OCI-LY7 (cell line): ENCODE measurements around the gene KDM3A.

Experiments used
- EZH2phosphoT487 ChIP-seq: fragments of 200-600 bp; sonication (generic); IDR thresholded peaks from 2 replicates; pipeline ENCODE4 v1.6.1; 2018; ENCODE audit warnings: low read depth, borderline replicate concordance, mild to moderate bottlenecking, mixed run types, antibody characterized with exemption, low read length, moderate library complexity, mixed read lengths
- TF ChIP-seq, protein P1 (sequence below): fragments of 200-600 bp; sonication (generic); conservative IDR thresholded peaks from 2 replicates; pipeline ENCODE4 v1.5.1; 2014; ENCODE audit warnings: mild to moderate bottlenecking, antibody characterized with exemption, low read length, moderate library complexity, mixed read lengths

DNA sequence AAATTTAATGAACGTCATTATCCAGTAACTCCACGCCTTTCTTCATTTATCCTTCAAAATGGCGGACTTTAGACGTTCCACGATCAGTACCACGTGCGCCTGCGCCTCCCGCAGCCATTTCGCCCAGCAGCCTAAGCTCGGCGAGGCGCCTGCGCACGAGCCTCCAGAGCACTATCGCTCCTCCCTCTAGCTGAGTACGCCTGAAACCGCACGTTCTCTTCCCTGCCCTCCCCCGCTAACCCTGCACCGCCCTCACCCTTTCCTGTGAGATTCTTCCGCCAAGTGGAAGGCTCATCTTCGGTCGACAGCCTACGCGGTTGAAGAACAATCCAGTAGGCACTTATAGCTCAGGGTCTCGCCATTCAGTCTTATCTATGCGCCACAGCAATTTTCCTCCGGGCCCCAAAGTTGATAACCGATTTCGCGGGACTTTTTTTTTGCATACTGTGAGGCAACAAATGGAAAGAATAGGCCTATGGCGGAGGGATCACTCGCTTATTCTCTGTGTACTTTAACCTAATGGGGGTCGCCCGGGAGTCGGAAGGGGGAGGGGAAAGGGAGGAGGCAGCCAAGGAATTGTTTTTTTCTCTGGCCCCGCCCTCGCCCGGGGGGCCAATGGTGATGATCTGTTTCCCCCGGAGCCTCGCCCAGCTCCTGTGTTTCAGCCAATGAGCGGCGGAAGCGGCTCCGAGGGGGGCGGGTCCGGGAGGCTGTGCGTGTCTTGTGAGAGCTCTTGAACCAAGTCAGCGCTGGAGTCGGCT, at the start of gene KDM3A:
- TF ChIP-seq, protein P1, sequence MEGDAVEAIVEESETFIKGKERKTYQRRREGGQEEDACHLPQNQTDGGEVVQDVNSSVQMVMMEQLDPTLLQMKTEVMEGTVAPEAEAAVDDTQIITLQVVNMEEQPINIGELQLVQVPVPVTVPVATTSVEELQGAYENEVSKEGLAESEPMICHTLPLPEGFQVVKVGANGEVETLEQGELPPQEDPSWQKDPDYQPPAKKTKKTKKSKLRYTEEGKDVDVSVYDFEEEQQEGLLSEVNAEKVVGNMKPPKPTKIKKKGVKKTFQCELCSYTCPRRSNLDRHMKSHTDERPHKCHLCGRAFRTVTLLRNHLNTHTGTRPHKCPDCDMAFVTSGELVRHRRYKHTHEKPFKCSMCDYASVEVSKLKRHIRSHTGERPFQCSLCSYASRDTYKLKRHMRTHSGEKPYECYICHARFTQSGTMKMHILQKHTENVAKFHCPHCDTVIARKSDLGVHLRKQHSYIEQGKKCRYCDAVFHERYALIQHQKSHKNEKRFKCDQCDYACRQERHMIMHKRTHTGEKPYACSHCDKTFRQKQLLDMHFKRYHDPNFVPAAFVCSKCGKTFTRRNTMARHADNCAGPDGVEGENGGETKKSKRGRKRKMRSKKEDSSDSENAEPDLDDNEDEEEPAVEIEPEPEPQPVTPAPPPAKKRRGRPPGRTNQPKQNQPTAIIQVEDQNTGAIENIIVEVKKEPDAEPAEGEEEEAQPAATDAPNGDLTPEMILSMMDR: no peak
- no peak for TF ChIP-seq EZH2phosphoT487
